Neural cell (in vitro differentiated cells): ENCODE data around the gene OR1A2.

ENCODE experiments used
- CTCF ChIP-seq: fragments of 450-650 bp; IDR thresholded peaks from 2 replicates; pipeline ENCODE4 v1.5.1; 2014; ENCODE audit warnings: antibody characterized with exemption, mild to moderate bottlenecking, moderate library complexity; ENCODE audit not compliant: poor library complexity, severe bottlenecking
- EP300 ChIP-seq: fragments of 450-650 bp; conservative IDR thresholded peaks from 2 replicates; pipeline ENCODE4 v1.6.1; 2014; ENCODE audit warnings: antibody characterized with exemption, mild to moderate bottlenecking, moderate library complexity; ENCODE audit not compliant: poor library complexity, severe bottlenecking
- EZH2 ChIP-seq: fragments of 200-600, 300-800 bp; shearing (Covaris generic), sonication (generic); IDR thresholded peaks from 2 replicates; pipeline ENCODE4 v1.6.1; 2014; ENCODE audit warnings: antibody characterized with exemption, low read length, borderline replicate concordance, mild to moderate bottlenecking; ENCODE audit not compliant: insufficient read depth, poor library complexity, severe bottlenecking
- POLR2AphosphoS5 ChIP-seq: IDR thresholded peaks from 2 replicates; pipeline ENCODE4 v1.6.1; 2012
- RAD21 ChIP-seq: fragments of 450-650 bp; conservative IDR thresholded peaks from 2 replicates; pipeline ENCODE4 v1.6.1; 2014; ENCODE audit warnings: antibody characterized with exemption, mild to moderate bottlenecking, moderate library complexity
- REST ChIP-seq: IDR thresholded peaks from 2 replicates; pipeline ENCODE4 v1.6.1; 2012; ENCODE audit warnings: borderline replicate concordance
- SMC3 ChIP-seq: fragments of 450-650 bp; conservative IDR thresholded peaks from 2 replicates; pipeline ENCODE4 v1.6.1; 2014; ENCODE audit warnings: antibody characterized with exemption, mild to moderate bottlenecking, moderate library complexity; ENCODE audit not compliant: poor library complexity
- TAF1 ChIP-seq: IDR thresholded peaks from 2 replicates; pipeline ENCODE4 v1.6.1; 2012; ENCODE audit warnings: low read depth

- TF ChIP-seq CTCF (no peak), TAF1 (no peak), POLR2AphosphoS5 (no peak), EP300 (no peak), REST (no peak), SMC3 (no peak), EZH2 (no peak), RAD21 (no peak)
Measured at GRCh38 chr17:3207367-3207766, 10.0 kb downstream of the OR1A2 start, which contains the start of gene OR1A1.
